H1 (cell line): ENCODE measurements around the gene RMC1. TPM values are rescaled to one million over a fixed set of nuclear protein-coding genes. Genes with fewer than 3 reads are reported as not detected.

Source experiments
- CTCF ChIA-PET: fragments of 300-600 bp; sonication (Branson Sonifier 250); formaldehyde crosslinking; loops from one replicate; lab custom pipeline; 2021; ENCODE audit not compliant: partially characterized antibody; lab: Charles Lee
- POLR2A ChIA-PET: fragments of 300-600 bp; sonication (Branson Sonifier 250); formaldehyde crosslinking; loops from one replicate; lab custom pipeline; 2021; ENCODE audit warnings: inconsistent platforms; ENCODE audit not compliant: partially characterized antibody; lab: Charles Lee
- DNase-seq, 2 experiments: peaks; one replicate each; pipeline versions ENCODE4 v3.0.0 to v3.0.0-alpha.2; 2010 to 2022; ENCODE audit warnings: low spot score in 2 of 2, low read depth in 1 of 2, mixed read lengths in 1 of 2
- FAIRE-seq: peaks from 2 replicates; lab custom pipeline; 2011; peaks lifted over from hg19 to GRCh38; lab: Jason Lieb, UNC
- H2AFZ ChIP-seq: 2 replicates; pipeline ENCODE4 v1.8.1; 2012; ENCODE audit warnings: low read length, inconsistent platforms
- H2AK5ac ChIP-seq: 2 replicates; pipeline ENCODE4 v1.6.1; 2013; ENCODE audit warnings: low read depth, low read length
- H2BK120ac ChIP-seq: replicated peaks from 2 replicates; pipeline ENCODE3; 2013; ENCODE audit warnings: low read depth, low read length, inconsistent platforms
- H2BK12ac ChIP-seq: 2 replicates; pipeline ENCODE4 v1.6.1; 2013; ENCODE audit warnings: low read depth, low read length
- H2BK15ac ChIP-seq: 2 replicates; pipeline ENCODE4 v1.6.1; 2013; ENCODE audit warnings: low read length
- H2BK20ac ChIP-seq: 2 replicates; pipeline ENCODE4 v1.6.1; 2013; ENCODE audit warnings: low read length
- H2BK5ac ChIP-seq: 2 replicates; pipeline ENCODE4 v1.6.1; 2013; ENCODE audit warnings: low read depth, low read length
- H3K14ac ChIP-seq: 2 replicates; pipeline ENCODE4 v1.6.1; 2013; ENCODE audit warnings: inconsistent platforms; ENCODE audit not compliant: insufficient read length
- H3K18ac ChIP-seq: 2 replicates; pipeline ENCODE4 v1.6.1; 2013; ENCODE audit warnings: low read length; ENCODE audit errors: extremely low read depth
- H3K23ac ChIP-seq: 2 replicates; pipeline ENCODE4 v1.6.1; 2013; ENCODE audit warnings: inconsistent platforms; ENCODE audit not compliant: insufficient read length
- H3K23me2 ChIP-seq: 2 replicates; pipeline ENCODE4 v1.6.1; 2013; ENCODE audit warnings: low read depth, low read length
- H3K27ac ChIP-seq: 2 replicates; pipeline ENCODE4 v1.6.1; 2011; ENCODE audit warnings: low read depth, low read length, inconsistent platforms
- H3K27me3 ChIP-seq, 4 experiments: replicated peaks in 1 of 4; 1 replicate in 1 of 4; 2 replicates in 3 of 4; pipeline versions ENCODE4 v1.6.1 to v1.8.1; 2011 to 2013; ENCODE audit warnings: low read length in 3 of 4, mild to moderate bottlenecking in 3 of 4, inconsistent platforms in 2 of 4, mixed read lengths in 2 of 4, moderate library complexity in 1 of 4; ENCODE audit not compliant: control insufficient read depth in 3 of 4, insufficient read depth in 3 of 4; ENCODE audit errors: extremely low read depth in 1 of 4
- H3K36me3 ChIP-seq, 4 experiments: 2 replicates each; pipeline versions ENCODE4 v1.6.1 to v1.8.1; 2011 to 2013; ENCODE audit warnings: mild to moderate bottlenecking in 4 of 4, low read length in 3 of 4, moderate library complexity in 2 of 4, control low read depth in 1 of 4, inconsistent platforms in 1 of 4; ENCODE audit not compliant: insufficient read depth in 4 of 4, control insufficient read depth in 2 of 4
- H3K4ac ChIP-seq: replicated peaks from 2 replicates; pipeline ENCODE3; 2013; ENCODE audit warnings: low read length, low read depth, mixed read lengths, inconsistent platforms; ENCODE audit not compliant: insufficient read length
- H3K4me1 ChIP-seq, 4 experiments: replicated peaks in 1 of 4; 1 replicate in 1 of 4; 2 replicates in 3 of 4; pipeline versions ENCODE4 v1.6.1 to v1.8.1; 2011 to 2013; ENCODE audit warnings: low read length in 3 of 4, inconsistent platforms in 2 of 4, mixed read lengths in 1 of 4; ENCODE audit not compliant: insufficient read depth in 4 of 4, control insufficient read depth in 3 of 4
- H3K4me2 ChIP-seq, 2 experiments: 2 replicates each; pipeline versions ENCODE4 v1.6.1 to v1.8.1; 2011 to 2013; ENCODE audit warnings: low read depth in 2 of 2, low read length in 2 of 2, control low read depth in 1 of 2, inconsistent platforms in 1 of 2, mild to moderate bottlenecking in 1 of 2; ENCODE audit not compliant: insufficient read depth in 1 of 2
- H3K4me3 ChIP-seq, 4 experiments: fragments of 200-600, 300-600 bp in 1 of 4; sonication (generic), shearing (Covaris generic), sonication (Bioruptor Twin) in 1 of 4; 2 replicates each; pipeline versions ENCODE4 v1.5.1 to v1.8.1; 2011 to 2016; ENCODE audit warnings: low read length in 4 of 4, low read depth in 3 of 4, control low read depth in 2 of 4, inconsistent platforms in 2 of 4, mild to moderate bottlenecking in 2 of 4, mixed read lengths in 1 of 4, moderate library complexity in 1 of 4; ENCODE audit not compliant: insufficient read depth in 2 of 4; ENCODE audit errors: extremely low read depth in 1 of 4
- H3K56ac ChIP-seq: replicated peaks from 2 replicates; pipeline ENCODE3; 2013; ENCODE audit warnings: low read depth, mild to moderate bottlenecking, mixed read lengths, low read length, inconsistent platforms; ENCODE audit not compliant: insufficient read length
- H3K79me1 ChIP-seq: 2 replicates; pipeline ENCODE4 v1.6.1; 2013; ENCODE audit warnings: low read depth, low read length, control low read depth
- H3K79me2 ChIP-seq, 2 experiments: 2 replicates each; pipeline versions ENCODE4 v1.6.1 to v1.8.1; 2012 to 2013; ENCODE audit warnings: low read length in 2 of 2, mild to moderate bottlenecking in 2 of 2, inconsistent platforms in 1 of 2; ENCODE audit not compliant: insufficient read depth in 2 of 2, control insufficient read depth in 1 of 2
- H3K9ac ChIP-seq, 4 experiments: replicated peaks in 1 of 4; 1 replicate in 1 of 4; 2 replicates in 3 of 4; pipeline versions ENCODE4 v1.6.1 to v1.8.1; 2011 to 2013; ENCODE audit warnings: low read depth in 3 of 4, low read length in 3 of 4, control low read depth in 2 of 4, mild to moderate bottlenecking in 2 of 4, moderate library complexity in 2 of 4, inconsistent platforms in 1 of 4; ENCODE audit errors: extremely low read depth in 1 of 4
- H3K9me3 ChIP-seq, 2 experiments: 2 replicates each; pipeline versions ENCODE4 v1.6.1 to v1.8.1; 2012 to 2013; ENCODE audit warnings: mild to moderate bottlenecking in 2 of 2, moderate library complexity in 2 of 2, control low read depth in 1 of 2, inconsistent platforms in 1 of 2, low read depth in 1 of 2, low read length in 1 of 2, mixed read lengths in 1 of 2; ENCODE audit not compliant: insufficient read depth in 2 of 2
- H4K20me1 ChIP-seq, 2 experiments: replicated peaks in 1 of 2; 2 replicates each; pipeline versions ENCODE3 to v1.8.1; 2011 to 2013; ENCODE audit warnings: inconsistent platforms in 2 of 2, low read length in 2 of 2, mild to moderate bottlenecking in 1 of 2; ENCODE audit not compliant: insufficient read depth in 2 of 2, control insufficient read depth in 1 of 2
- H4K5ac ChIP-seq: 2 replicates; pipeline ENCODE4 v1.6.1; 2013; ENCODE audit warnings: low read length, low read depth, mixed read lengths, inconsistent platforms; ENCODE audit not compliant: insufficient read length
- H4K8ac ChIP-seq: 2 replicates; pipeline ENCODE4 v1.8.0; 2013; ENCODE audit warnings: mild to moderate bottlenecking, moderate library complexity, low read length, inconsistent platforms; ENCODE audit not compliant: insufficient read depth; ENCODE audit errors: extremely low read depth
- H4K91ac ChIP-seq: replicated peaks from 2 replicates; pipeline ENCODE3; 2013; ENCODE audit warnings: low read length, mixed read lengths, inconsistent platforms; ENCODE audit not compliant: insufficient read length
- CBX5 ChIP-seq: fragments of 300-800, 300-1000 bp; sonication (generic); IDR thresholded peaks from 2 replicates; pipeline ENCODE4 v1.7.1; 2016; ENCODE audit warnings: antibody characterized with exemption, low read length, low read depth
- CHD2 ChIP-seq: IDR thresholded peaks from 2 replicates; pipeline ENCODE4 v1.6.1; 2012; ENCODE audit warnings: low read length, improper control_type of control experiment
- EGR1 ChIP-seq: IDR thresholded peaks from 2 replicates; pipeline ENCODE4 v1.6.1; 2011; ENCODE audit warnings: low read depth, low read length, borderline replicate concordance
- EP300 ChIP-seq, 2 experiments: IDR thresholded peaks; 1 replicate in 1 of 2; 2 replicates in 1 of 2; pipeline ENCODE4 v1.6.1; 2011 to 2012; ENCODE audit warnings: low read depth in 2 of 2, low read length in 2 of 2, mild to moderate bottlenecking in 2 of 2, borderline replicate concordance in 1 of 2, inconsistent platforms in 1 of 2, moderate library complexity in 1 of 2
- KDM5A ChIP-seq: fragments of 200-600 bp; IDR thresholded peaks from 2 replicates; pipeline ENCODE4 v1.7.1; 2012; ENCODE audit warnings: mild to moderate bottlenecking, low read length, inconsistent platforms, mixed read lengths
- RAD21 ChIP-seq, 2 experiments: IDR thresholded peaks in 1 of 2; conservative IDR thresholded peaks in 1 of 2; 2 replicates each; pipeline ENCODE4 v1.6.1; 2011; ENCODE audit warnings: low read depth in 2 of 2, low read length in 2 of 2, improper control_type of control experiment in 1 of 2, inconsistent platforms in 1 of 2, mild to moderate bottlenecking in 1 of 2, moderate library complexity in 1 of 2
- TAF7 ChIP-seq: optimal IDR thresholded peaks from 2 replicates; pipeline ENCODE3; 2011; ENCODE audit warnings: low read depth, mild to moderate bottlenecking, inconsistent platforms, low read length, moderate library complexity, borderline replicate concordance
- TEAD4 ChIP-seq: IDR thresholded peaks from 2 replicates; pipeline ENCODE4 v1.6.1; 2012; ENCODE audit warnings: low read depth, low read length, inconsistent platforms, mixed read lengths
- WGBS, 2 experiments: shearing (Covaris generic) in 1 of 2; methylation state at CpG; one replicate each; pipeline versions ENCODE4 v1.1.6 to v1.1.7; 2013 to 2015; ENCODE audit warnings: low lambda C conversion rate in 2 of 2, mixed read lengths in 2 of 2, inconsistent platforms in 1 of 2, low coverage in 1 of 2, missing lambda C conversion rate in 1 of 2; ENCODE audit not compliant: insufficient replicate concordance in 2 of 2, insufficient coverage in 1 of 2, insufficient read length in 1 of 2; ENCODE audit errors: extremely low coverage in 1 of 2, missing lambda C conversion rate in 1 of 2; 5-methylcytosine and 5-hydroxymethylcytosine counted together
- polyA plus RNA-seq, 7 experiments: library from polyadenylated mRNA; depleted of rRNA in 3 of 7; stranded (reverse) in 5 of 7; unstranded in 2 of 7; fragments of >200 nt in 5 of 7; fragments of 200-250 nt in 2 of 7; gene quantifications; 1 replicate in 5 of 7; 2 replicates in 1 of 7; 4 replicates in 1 of 7; pipeline versions ENCODE4 v1.2.1 to v1.2.3, GENCODE V29; 2011 to 2013; ENCODE audit warnings: missing spikeins in 2 of 7, mixed read lengths in 2 of 7
- total RNA-seq: library from RNA; stranded (reverse); fragmentation: NEBNext Ultra II Directional; extraction: Animal tissue kit (Norgen Biotek cat#: 25700); gene quantifications from 2 replicates; pipeline ENCODE4 v1.2.1, GENCODE V29; 2021

RMC1 gene
- total and polyA plus RNA-seq, 2 of the 8 experiments (the other 6 are each of a cell fraction or from before 2014, with no cell fraction given), result 16.4 to 20.1 TPM

GRCh38 chr18:23570912-23571504, 67.7 kb downstream of the RMC1 start:
- Histone ChIP-seq H3K36me3 (peaks cover 5 to 50% (median 15%) of the 10 kb centered on the region in 4 experiments; a peak in 7 of 8 replicates), H4K5ac (no peak overlapping the region), H3K23ac (no peak overlapping the region), H4K8ac (no peak overlapping the region), H3K9ac (no peak overlapping the region), H3K4me2 (no peak overlapping the region), H2BK5ac (no peak overlapping the region), H2BK20ac (no peak overlapping the region), H3K9me3 (no peaks in the 10 kb centered on the region), H3K14ac (no peak overlapping the region), H2BK15ac (no peak overlapping the region), H3K27ac (no peak overlapping the region), H4K20me1 (peaks cover 0 to 2% of the 10 kb centered on the region in 2 experiments), H3K4ac (no peak overlapping the region), H3K4me1 (peaks cover 0 to 4% (median 1%) of the 10 kb centered on the region in 4 experiments; a peak in 2 of 7 replicates), H3K79me2 (peaks cover 0 to 4% of the 10 kb centered on the region in 2 experiments; a peak in 1 of 4 replicates), H3K79me1 (peaks cover 4% of the 10 kb centered on the region), H2BK120ac (no peak overlapping the region), H3K23me2 (no peaks in the 10 kb centered on the region), H2BK12ac (no peak overlapping the region), H3K27me3 (no peaks in the 10 kb centered on the region), H3K18ac (no peak overlapping the region), H3K56ac (no peak overlapping the region), H2AK5ac (no peak overlapping the region), H2AFZ (no peak overlapping the region), H4K91ac (no peak overlapping the region)
- ChIA-PET POLR2A (no interaction called here), CTCF (interaction anchor here (1.0 to 2.8 kb wide), 3 partner anchors 9 to 48 kb away, joined by 3 to 9 read pairs (median 3); no protein-coding TSS in a partner anchor)
- 86% methylated on average over 3 of the region's 3 CpGs; no CpG with 5 or more reads in 1 of the 2 experiments for WGBS, 2 experiments
- FAIRE-seq (no peak), DNase-seq (no peak)
- TF ChIP-seq RAD21 (IDR thresholded peaks at IDR 0.05 in 1 of 2, conservative IDR thresholded peaks at IDR 0.05 in 1 of 2; ENCODE audit: low read depth in 2 of 2, low read length in 2 of 2), result no peak
- TF ChIP-seq CHD2, result no peak
- TF ChIP-seq EGR1, result no peak
- TF ChIP-seq EP300 (IDR thresholded peaks at IDR 0.05; ENCODE audit: borderline replicate concordance in 1 of 2, low read depth in 2 of 2, low read length in 2 of 2), result no peak
- TF ChIP-seq KDM5A, result no peak
- TF ChIP-seq TAF7, result no peak
- no peak for TF ChIP-seq TEAD4
- no peak for TF ChIP-seq CBX5
- TF ChIP-seq, all 59 proteins: peak for 0
- H3K4me3 ChIP-seq, result no peak overlapping the region
